MM.1S (cell line): ENCODE data around the gene PPP1R13B.

Experiments used
- EZH2 ChIP-seq: fragments of 300-600 bp; sonication (generic); optimal IDR thresholded peaks from 2 replicates; pipeline ENCODE3; 2017; ENCODE audit warnings: low read depth, mild to moderate bottlenecking, antibody characterized with exemption, low read length, mixed read lengths
- EZH2phosphoT487 ChIP-seq: fragments of 300-600 bp; sonication (generic); IDR thresholded peaks from 2 replicates; pipeline ENCODE4 v1.6.1; 2018; ENCODE audit warnings: antibody characterized with exemption, low read length
- TF ChIP-seq, protein P1 (sequence below): fragments of 300-600 bp; sonication (generic); IDR thresholded peaks from 2 replicates; pipeline ENCODE4 v1.5.1; 2016; ENCODE audit warnings: antibody characterized with exemption, low read length, mixed read lengths

GRCh38 chr14:103700753-103701490, 146.5 kb downstream of the PPP1R13B start:
- TF ChIP-seq, protein P1, sequence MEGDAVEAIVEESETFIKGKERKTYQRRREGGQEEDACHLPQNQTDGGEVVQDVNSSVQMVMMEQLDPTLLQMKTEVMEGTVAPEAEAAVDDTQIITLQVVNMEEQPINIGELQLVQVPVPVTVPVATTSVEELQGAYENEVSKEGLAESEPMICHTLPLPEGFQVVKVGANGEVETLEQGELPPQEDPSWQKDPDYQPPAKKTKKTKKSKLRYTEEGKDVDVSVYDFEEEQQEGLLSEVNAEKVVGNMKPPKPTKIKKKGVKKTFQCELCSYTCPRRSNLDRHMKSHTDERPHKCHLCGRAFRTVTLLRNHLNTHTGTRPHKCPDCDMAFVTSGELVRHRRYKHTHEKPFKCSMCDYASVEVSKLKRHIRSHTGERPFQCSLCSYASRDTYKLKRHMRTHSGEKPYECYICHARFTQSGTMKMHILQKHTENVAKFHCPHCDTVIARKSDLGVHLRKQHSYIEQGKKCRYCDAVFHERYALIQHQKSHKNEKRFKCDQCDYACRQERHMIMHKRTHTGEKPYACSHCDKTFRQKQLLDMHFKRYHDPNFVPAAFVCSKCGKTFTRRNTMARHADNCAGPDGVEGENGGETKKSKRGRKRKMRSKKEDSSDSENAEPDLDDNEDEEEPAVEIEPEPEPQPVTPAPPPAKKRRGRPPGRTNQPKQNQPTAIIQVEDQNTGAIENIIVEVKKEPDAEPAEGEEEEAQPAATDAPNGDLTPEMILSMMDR: no peak
- TF ChIP-seq EZH2phosphoT487: no peak
- no peak for TF ChIP-seq EZH2
